Hypothalamus (tissue), 51 donors: ENCODE data around the gene TTC7B.

Experiments
- DNase-seq, 51 donors: peaks; one replicate each; lab custom pipeline; 2025; lab: John Stamatoyannopoulos, UW

The TTC7B gene

DNA sequence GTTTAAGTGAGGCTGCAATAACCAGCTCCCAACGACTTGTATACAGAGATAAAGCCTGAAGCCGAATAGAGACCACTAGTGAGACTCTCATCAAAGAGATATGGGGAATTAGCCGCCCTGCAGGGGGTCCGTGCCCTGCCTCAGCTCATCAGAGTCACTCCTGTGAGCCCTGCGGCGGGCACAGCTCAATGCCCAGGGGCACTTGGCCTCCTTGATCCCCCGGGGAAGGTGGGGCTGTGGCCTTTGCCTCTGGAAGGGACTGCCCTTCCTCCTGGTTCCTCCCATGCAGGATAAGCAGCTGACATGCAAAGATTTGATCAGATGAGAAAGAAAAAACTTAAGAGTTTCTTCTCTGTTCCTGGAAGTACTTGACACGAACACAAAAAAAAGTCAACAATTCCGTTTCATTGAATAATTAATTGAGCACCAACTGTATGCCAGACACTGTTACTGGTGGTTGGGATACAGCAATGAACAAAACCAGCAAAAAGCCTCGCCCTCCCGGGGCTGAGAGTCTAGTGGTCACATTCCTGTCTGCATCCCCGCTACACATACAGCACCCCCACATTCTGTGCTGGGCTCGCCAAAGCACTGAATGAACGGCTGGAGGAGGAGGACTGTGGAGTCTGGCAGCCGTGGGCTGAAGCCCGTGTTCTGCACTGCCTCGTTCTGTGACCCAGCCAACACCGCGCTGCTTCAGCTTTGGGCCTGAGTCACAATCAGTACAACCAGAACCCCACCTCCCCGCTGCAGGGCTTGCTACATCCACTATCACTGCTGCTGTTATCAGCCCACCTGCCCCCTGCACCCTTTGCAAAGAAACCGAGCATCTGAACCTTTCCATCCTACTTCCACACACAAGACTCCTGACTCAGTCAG lies 10.3 kb downstream of the TTC7B start:
- DNase-seq, result peak in 23 of 51 donors; percentile 11 to 83 (median 31)

DNA sequence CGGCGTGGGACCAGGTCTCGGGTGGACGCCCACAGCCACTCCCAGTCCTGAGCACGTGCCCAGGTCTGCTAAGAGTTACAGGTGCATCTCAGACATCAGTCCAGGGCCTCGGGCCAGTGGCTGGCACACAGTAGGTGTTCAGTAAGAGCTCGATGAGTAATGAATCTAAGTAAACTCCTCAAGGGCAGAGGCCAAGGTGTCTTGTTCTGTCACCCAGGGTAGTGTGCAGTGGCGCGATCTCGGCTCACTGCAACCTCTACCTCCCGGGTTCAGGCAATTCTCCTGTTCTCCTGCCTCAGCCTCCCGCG lies 11.2 kb downstream of the TTC7B start:
- DNase-seq, result no peak

DNA sequence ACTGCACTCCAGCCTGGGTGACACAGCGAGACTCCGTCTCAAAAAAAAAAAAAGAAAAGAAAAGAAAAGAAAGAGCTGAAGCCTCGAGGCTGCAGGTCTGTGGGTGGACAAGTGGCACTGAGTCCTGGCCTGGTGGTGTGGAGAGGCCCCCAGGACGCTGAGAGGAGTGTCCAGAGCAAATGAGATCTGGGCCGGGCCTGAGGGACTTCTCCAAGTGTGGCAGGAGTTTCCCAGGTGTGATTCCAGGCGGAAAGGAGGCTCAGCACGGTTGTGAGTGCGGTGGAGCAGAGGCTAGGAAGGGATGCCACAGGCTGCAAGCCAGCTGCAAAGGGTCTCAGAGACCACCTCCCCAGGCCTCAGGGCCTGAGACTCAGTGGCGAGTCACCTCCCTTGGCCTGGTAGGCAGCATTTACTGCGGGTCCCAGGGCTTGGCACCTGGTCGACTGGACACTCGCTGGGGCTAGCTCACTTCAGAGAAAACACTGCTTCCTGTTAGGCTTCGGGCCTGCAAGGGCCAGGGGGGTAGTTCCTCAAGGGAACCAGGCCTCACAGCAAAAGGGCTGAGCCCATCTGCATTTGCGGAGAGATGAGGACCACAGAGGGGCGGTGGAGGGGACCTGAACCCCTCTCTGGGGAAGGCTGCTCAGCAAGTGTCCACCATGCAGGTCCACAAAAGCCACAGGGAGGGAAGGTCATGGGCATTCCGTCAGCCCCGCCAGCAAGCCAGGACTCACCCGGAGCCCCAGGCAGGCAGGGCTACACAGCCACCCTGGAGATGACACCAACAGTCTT lies 11.7 kb downstream of the TTC7B start:
- no peak for DNase-seq

DNA sequence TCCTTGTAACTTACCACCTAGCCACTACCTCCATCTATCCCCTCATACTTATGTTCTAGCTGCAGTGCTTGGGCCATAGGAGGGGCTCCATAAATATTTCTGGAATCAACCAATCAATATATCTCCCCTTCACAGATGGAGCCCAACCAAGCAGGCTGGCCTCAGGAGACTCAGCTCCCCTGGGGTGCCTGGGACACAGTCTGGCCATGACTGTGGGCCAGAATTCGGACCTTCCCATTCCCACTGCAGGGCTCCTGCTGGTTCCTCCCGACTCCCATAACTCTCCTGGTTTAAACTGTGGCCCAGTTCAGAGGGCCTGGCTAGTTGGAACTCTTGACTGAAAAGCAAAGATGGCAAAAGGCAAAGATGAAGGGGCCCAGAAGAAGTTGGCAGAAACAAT lies 13.0 kb downstream of the TTC7B start:
- DNase-seq, result no peak

DNA sequence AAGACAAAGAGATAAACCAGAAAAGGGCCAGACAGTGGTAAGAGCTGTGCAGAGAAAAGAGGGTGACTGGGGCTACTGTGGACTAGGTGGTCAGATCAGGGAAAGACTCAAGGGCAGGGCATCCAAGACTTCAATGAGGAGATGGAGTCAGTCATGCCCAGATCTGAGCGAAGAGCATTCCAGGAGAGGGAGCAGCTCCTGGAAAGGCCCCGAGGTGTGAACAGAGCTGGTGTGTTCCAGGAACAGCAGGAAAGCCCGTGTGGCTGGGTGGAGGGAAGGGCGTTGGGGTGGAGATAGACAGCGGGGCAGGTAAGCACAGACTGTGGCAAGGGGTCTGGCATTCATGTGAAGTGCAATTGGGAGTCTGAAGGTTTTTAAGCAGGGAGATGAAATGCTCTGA lies 16.8 kb downstream of the TTC7B start:
- DNase-seq, result no peak

DNA sequence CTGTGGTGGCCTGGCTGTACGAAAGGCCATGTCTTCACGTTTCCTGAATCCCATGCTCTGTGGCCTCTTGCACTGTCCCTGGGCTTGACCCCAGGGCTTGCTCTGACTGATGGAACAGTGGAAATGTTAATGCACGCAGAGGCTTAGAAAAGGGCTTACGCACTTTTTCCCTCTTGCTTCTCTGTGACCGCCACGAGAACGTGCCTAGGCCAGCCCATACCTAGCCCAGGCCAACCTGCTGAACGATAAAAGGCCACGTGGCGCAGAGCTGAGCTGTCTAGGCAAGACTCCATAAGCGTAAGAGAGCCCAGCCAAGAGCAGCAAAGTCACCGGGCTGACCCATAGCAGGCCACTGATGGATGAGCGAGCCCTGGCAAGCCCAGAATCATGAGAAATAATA lies 18.3 kb downstream of the TTC7B start:
- DNase-seq, result no peak

DNA sequence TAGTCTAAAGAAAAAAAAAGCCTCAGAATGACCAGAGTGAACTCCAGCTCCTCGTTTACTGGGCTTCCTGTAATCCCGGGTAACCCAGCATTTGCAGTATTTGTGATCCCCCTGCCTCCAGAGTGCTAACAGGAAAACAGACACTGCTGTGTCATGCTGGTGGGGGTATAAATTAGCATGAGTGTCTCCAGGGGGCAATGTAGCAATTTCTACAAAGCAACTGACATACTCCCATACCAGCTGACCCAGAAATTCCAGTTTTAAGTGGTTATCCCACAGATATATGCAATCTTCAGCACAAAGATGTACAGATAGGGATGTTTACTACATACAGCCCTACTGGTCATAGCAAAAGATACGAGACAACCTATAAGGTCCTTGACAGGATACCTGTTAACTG lies 18.8 kb downstream of the TTC7B start:
- no peak for DNase-seq

DNA sequence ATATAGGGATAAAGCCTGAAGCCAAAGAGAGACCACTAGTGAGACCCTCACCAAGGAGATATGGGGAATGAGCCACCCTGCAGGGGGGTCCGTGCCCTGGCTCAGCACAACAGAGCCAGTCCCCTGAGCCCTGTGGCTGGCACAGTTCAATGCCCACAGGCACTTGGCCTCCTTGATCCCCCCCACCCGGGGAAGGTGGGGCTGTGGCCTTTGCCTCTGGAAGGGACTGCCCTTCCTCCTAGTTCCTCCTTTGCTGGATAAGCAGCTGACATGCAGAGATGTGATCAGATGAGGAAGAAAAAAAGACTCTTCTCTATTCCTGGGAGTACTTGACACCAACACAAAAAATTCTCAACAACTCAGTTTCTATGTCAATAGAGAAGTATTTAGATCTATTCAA lies 19.9 kb downstream of the TTC7B start:
- DNase-seq, result peak in 3 of 51 donors; percentile 8 to 51 (median 17)

DNA sequence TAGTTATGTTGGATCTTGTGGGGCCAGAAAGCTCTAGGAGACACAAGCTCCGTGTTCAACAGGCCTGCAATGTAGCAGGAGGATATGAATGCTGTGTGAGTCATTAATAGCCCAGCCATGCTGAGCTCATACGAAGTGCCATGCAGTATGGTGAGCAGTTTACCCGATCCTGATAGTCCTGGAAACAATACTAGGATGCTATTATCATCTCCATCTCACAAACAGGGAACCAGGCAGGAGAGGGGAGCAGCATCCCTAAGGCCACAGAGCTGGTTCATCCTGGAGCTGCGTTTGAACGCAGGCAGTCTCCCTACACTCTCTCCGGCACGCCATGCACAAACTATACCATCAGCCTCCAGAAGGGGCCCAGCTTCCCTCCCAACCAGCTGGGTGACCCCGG lies 20.5 kb downstream of the TTC7B start:
- DNase-seq, result peak in 1 of 51 donors; percentile 9

DNA sequence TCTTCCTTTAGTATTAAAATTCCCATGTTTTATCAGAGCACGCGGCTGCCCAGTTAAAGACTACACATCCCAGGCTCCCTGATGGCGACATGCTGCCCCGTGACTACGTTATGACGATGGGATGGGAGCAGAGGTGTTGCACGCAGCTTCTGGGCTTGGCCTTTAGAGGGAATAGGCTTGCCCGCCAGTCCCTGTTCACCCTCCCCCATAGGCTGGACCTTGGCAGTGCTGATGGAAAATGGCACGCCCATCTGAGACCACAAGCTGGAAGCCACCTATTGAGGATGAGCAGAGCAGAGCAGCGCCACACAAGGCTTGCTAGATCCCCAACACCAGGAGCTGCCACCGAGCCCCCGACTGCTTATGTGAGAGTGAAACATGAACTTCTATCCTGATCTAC lies 24.7 kb downstream of the TTC7B start:
- no peak for DNase-seq

DNA sequence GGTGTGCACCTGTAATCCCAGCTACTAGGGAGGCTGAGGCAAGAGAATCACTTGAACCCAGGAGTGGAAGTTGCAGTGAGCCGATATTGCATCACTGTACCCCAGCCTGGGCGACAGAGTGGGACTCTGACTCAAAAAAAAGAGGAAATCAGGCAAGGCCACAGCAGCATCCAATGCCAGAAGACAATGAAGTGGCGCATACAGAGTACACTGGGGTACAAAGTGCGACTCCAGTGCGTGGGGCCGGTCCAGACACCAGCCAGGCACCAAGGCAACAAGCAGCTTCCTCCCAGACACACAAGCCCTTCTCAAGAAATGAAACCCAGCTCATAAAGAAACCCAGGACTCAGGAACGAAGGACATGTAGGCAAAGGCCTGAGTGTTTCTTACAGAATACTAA lies 28.2 kb downstream of the TTC7B start:
- DNase-seq, result peak in 12 of 51 donors; percentile 20 to 36 (median 28)

DNA sequence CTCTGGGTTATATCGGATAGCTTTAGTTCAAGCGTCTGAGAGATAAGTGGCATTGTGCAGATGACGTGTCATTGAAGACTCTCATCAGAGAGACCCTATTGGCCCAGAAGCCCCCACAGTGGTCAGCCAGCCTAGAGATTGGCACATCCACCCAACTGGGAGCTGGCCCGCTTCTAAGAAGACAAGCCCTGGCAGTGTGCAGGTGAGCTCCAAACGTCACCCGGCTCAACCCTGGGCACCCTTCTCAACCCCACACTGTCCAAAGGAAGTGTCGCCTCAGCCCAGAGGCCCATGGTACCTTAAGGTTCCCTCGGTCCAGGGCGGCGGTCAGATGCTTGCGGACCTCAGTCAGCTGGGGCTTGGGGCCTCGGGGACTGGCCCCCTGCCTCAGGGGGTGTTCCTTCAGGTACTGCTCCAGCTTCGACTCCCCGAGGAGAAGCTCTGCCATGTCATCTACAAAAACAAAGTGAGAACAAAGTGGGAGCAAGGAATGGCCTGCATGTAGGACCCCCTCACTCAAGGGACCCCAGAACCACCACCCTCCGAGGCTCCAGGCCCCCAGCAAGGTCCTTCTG lies 30.3 kb downstream of the TTC7B start:
- DNase-seq, result no peak

DNA sequence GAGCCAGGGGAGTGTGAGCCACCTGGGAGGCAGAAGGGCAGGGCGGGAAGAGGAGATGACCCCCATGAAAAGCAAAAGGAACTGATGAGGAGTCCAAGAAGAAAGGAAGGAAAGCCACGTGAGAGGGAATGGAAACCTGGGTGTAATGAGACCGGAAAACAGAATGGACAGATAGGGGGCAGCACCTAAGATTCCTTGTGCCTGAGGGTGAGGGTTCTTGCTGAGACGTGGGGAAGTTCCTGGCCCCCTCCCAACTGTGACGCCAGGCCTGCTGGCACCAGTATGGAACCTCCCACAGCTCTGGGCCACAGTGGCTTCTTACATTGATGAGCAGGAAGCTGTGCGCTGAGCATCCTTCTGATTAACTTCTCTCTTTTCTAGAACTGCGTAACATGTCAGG lies 30.8 kb downstream of the TTC7B start:
- peak in 30 of 51 donors; percentile 20 to 73 (median 46) for DNase-seq

DNA sequence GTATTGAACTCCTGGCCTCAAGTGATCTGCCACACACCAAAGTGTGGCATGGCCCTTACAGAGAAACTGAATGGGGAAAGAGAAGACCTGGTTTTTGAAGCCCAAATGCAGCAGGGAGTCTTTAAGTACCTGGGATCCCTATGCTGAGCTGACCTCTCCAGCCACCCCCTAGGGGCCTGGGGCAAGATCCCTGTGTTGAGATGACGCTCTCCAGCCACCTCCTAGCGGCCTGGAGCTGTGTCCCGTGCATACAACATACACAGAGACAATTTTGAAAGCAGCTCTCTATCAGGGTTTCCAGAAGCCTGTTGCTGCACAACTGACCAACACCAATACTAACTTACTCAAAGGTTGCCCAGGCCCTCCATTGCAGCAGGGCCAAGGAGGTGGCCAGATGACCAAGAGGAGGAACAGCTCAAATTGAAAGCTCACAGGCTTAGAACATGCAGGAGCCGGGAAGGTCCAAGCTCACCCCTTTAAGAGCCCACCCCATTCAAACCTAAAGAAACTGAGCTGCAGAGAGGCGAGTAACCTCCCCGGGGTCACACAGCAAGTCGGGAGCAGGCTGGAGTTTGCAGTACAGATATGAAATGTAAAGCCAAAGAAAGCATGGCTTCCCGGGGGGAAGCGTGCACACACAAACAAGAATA lies 31.5 kb downstream of the TTC7B start:
- DNase-seq, result no peak

DNA sequence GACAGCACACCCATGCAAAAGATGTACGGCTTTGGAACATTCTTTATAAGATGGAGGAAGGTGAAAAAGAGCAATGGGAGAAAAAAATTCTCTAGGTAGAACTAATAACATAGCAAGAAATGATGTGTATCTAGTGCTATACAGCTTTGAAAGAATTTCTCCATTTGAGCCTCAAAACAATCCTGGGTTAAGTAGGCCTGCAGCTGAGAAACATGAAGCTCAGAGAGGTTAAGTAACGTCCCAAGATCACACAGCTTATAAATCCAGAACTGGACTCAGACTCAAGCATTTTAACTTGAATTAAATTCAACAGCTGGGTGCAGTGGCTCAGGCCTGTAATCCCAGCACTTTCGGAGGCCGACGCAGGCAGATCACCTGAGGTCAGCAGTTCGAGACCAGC lies 32.9 kb downstream of the TTC7B start:
- no peak for DNase-seq

DNA sequence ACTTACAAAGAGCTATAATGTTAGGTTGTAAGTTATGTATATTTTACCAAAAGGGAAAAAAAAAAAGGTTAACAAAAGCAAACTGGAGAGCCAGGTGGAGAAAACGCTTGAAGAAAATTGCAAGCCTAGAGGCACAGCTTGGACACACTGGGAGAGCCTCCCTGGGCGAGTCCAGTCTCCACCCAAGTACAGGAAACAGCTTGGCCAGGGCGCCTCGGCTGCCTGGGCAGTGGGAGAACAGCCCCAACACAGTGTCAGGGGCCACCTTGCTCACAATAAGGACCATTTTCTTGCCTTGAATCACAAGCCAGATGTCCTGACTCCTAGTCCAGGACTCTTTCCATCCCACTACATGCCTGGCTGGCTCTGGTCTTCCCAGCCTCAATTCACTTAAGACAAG lies 33.3 kb downstream of the TTC7B start:
- DNase-seq, result no peak

DNA sequence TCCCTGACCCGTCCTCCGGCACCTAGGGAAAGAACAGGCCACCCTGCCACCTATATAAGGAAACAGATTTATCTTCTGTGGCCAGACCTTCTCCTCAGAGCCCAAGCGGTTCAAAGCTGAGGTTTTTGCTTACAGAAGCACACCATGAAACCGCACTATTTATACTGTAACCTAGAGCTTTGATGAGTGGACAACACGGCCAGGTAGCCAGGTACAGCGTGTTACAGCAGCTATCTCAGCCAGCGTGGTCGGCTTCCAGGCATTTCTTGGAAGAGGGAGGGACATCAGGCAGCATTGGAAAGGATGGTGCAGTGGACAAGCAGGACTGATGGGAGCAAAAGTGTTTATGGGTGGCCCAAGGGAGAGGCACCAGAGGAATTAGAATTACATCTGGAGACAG lies 34.4 kb downstream of the TTC7B start:
- DNase-seq, result no peak

DNA sequence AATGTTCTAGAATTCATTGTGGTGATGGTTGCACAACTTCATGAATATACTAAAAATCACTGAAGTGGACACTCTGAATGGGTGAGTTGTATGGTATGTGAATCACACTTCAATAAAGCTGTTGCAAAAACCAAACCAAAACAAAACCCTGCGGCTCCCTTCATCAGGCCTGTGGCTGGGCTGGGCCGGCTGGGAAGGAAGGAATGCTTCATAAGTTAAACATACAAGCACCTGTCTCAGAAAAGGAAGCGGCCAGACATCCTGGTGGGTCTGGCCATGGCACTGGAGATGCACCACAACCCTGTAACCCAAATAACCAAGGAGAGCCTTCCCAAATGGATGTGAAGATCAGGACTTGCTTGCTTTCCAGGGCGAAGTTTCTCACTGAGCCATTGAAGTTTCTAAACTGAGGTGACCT lies 34.9 kb downstream of the TTC7B start:
- no peak for DNase-seq

DNA sequence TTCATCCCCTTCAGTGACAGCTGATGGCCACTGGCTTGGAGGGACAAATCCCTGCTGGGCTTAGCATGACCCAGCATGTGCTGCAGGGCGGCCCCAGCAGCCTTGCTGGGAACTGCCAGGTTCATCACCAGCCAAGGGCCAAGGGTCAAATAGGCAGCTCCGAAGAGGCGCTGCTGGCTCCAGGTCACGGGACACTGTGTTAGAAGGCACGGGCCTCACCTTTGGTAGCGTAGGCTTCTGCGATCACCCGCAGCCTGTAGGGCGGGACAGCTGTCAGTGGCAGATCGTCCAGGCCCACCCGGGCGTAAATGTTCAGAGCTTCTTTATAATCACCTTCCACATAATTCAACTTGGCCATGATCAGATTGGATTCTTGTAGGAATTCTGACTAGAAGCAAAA lies 35.7 kb downstream of the TTC7B start:
- no peak for DNase-seq

DNA sequence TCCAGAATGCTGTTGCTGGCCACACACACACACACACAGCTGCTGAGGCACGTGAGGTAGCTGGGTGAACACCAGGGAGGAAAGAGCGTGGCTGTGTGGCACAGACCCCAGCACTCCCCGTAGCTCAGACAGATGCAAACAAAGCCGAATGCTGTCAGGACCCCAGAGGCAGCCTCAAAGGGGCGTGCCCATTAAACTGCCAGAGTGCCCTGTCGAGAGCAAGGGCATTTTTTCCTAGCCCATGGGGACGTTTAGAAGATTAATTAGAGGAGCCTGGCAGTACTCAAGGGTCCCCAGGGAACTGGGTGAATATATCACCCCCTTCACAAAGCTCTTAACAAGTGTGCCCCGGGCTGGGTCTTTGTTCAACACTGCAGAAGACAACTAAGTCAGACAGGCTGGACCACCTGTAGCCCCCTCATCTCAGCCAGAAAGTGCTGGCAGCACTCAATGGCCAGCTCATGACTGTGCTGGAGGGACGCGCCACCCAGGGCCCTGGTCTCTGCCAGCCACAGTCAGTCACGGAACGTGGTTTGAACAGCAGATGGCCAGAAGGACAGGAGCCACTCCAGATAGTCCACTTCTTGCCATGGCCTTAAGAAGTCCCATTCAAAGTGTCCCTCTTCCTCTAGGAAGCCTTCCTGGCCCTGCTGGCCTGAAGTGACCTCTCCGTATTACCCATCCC lies 37.5 kb downstream of the TTC7B start:
- DNase-seq, result no peak
